A549 treated with Hydrocortisone at 1 μM for 4 hours (cell line): Measurements from ENCODE around the gene GAS7. TPM values are rescaled to one million over a fixed set of nuclear protein-coding genes. Genes with fewer than 3 reads are reported as not detected.

ENCODE experiments used
- total RNA-seq: library from RNA; stranded (reverse); fragments of 200-300 nt; extraction: Qiagen RNA extraction; gene quantifications from 5 replicates; pipeline ENCODE4 v1.2.3, GENCODE V29; 2022

GAS7 gene
- total RNA-seq = 0.23 to 0.67 TPM (median 0.46 TPM) in 5 replicates

GRCh38 chr17:10198509-10199249 lies at the start of gene GAS7:
GAS7 (minus strand) TSS chr17:10198606.

GRCh38 chr17:9905078-9905415 lies 293.4 kb downstream of the GAS7 start, which contains the start of gene RCVRN:
RCVRN (minus strand) TSS chr17:9905271; CDS start chr17:9905180, 91 bp downstream.

Other genes starting within 250 kb of the GAS7 start
- 0.01 to 0.02 TPM in 2 of 5 replicates, not detected in the others for gene MYH13, start 174.4 kb upstream of the GAS7 start, total RNA-seq
- not detected in 5 replicates for gene MYH8, start 223.3 kb upstream of the GAS7 start, total RNA-seq